Kidney (tissue), 14 donors: ENCODE measurements around the gene MANBA. TPM values are rescaled to one million over a fixed set of nuclear protein-coding genes. Genes with fewer than 3 reads are reported as not detected.

Experiments
- DNase-seq, 5 donors: peaks; one replicate each; pipeline ENCODE4 v3.0.0-alpha.2; 2013 to 2020
- FAIRE-seq: peaks from 2 replicates; lab custom pipeline; 2012; peaks lifted over from hg19 to GRCh38; lab: Jason Lieb, UNC
- H3K27ac ChIP-seq, 2 donors: one replicate each; pipeline ENCODE4 v1.7.0; 2013; ENCODE audit warnings: low read depth in 2 of 2, low read length in 2 of 2, inconsistent platforms in 1 of 2
- H3K27me3 ChIP-seq: one replicate; pipeline ENCODE4 v1.7.1; 2013; ENCODE audit warnings: low read length, inconsistent platforms; ENCODE audit not compliant: control insufficient read depth, insufficient read depth
- H3K36me3 ChIP-seq, 3 donors: one replicate each; pipeline versions ENCODE4 v1.7.0 to v1.7.1; 2013; ENCODE audit warnings: low read length in 3 of 3, control low read depth in 1 of 3, inconsistent platforms in 1 of 3; ENCODE audit not compliant: insufficient read depth in 3 of 3, control insufficient read depth in 2 of 3
- H3K4me1 ChIP-seq, 3 donors: one replicate each; pipeline versions ENCODE4 v1.7.0 to v1.7.1; 2013; ENCODE audit warnings: low read length in 3 of 3, inconsistent platforms in 1 of 3, low read depth in 1 of 3; ENCODE audit not compliant: control insufficient read depth in 2 of 3, insufficient read depth in 2 of 3
- H3K4me3 ChIP-seq, 3 donors: one replicate each; pipeline versions ENCODE4 v1.7.0 to v1.8.1; 2013; ENCODE audit warnings: low read length in 3 of 3, control low read depth in 1 of 3, inconsistent platforms in 1 of 3
- H3K9ac ChIP-seq, 3 donors: one replicate each; pipeline versions ENCODE4 v1.7.0 to v1.7.1; 2013; ENCODE audit warnings: low read length in 3 of 3, control low read depth in 1 of 3, inconsistent platforms in 1 of 3
- H3K9me3 ChIP-seq, 3 donors: one replicate each; pipeline versions ENCODE4 v1.7.0 to v1.7.1; 2013; ENCODE audit warnings: low read length in 3 of 3, control low read depth in 1 of 3, inconsistent platforms in 1 of 3; ENCODE audit not compliant: control insufficient read depth in 2 of 3, insufficient read depth in 1 of 3
- intact Hi-C: fragments of 100-400 bp; cut with DNase I; formaldehyde crosslinking; loops from one replicate; pipeline ENCODE4 v1.11.1; 2022
- polyA plus RNA-seq: library from polyadenylated mRNA; stranded (reverse); fragments of 350-450 nt; fragmentation: Illumina TruSeq; extraction: RNeasy Lipid Tissue Mini Kit (QIAGEN cat#74804); gene quantifications from one replicate; pipeline ENCODE4 v1.2.3, GENCODE V29; 2014; ENCODE audit warnings: low read depth, low replicate concordance; ENCODE audit not compliant: insufficient read depth
- total RNA-seq: library from RNA; stranded (reverse); fragmentation: NEBNext Ultra II Directional; extraction: Animal tissue kit (Norgen Biotek cat#: 25700); gene quantifications from one replicate; pipeline ENCODE4 v1.2.1, GENCODE V29; 2021
- TF ChIP-seq, protein P1 (sequence below): IDR thresholded peaks from 3 replicates; pipeline ENCODE4 v1.5.1; 2012; ENCODE audit warnings: mild to moderate bottlenecking, moderate library complexity, borderline replicate concordance; ENCODE audit not compliant: insufficient read depth; ENCODE audit errors: extremely low read depth
- donor health status: control.
- donor health status: control.
- donor health status: control.
- donor health status: control.
- donor health status: control.
- donor health status: DM: yes; HTN: yes; CAD: no.
- donor health status: Normal renal cell carcinoma (clear cell type).

Gene MANBA
- total and polyA plus RNA-seq, 2 donors from 2014 or later = 19.0 to 28.0 TPM

GRCh38 chr4:102736636-102737549 is 23.9 kb downstream of the MANBA start:
- no peak overlapping the region for H3K4me3 ChIP-seq
- TF ChIP-seq, protein P1, sequence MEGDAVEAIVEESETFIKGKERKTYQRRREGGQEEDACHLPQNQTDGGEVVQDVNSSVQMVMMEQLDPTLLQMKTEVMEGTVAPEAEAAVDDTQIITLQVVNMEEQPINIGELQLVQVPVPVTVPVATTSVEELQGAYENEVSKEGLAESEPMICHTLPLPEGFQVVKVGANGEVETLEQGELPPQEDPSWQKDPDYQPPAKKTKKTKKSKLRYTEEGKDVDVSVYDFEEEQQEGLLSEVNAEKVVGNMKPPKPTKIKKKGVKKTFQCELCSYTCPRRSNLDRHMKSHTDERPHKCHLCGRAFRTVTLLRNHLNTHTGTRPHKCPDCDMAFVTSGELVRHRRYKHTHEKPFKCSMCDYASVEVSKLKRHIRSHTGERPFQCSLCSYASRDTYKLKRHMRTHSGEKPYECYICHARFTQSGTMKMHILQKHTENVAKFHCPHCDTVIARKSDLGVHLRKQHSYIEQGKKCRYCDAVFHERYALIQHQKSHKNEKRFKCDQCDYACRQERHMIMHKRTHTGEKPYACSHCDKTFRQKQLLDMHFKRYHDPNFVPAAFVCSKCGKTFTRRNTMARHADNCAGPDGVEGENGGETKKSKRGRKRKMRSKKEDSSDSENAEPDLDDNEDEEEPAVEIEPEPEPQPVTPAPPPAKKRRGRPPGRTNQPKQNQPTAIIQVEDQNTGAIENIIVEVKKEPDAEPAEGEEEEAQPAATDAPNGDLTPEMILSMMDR = no peak
- no peaks in the 10 kb centered on the region for H3K4me1 ChIP-seq
- H3K9ac ChIP-seq = no peak overlapping the region
- no peaks in the 10 kb centered on the region for H3K27me3 ChIP-seq
- no peak for DNase-seq
- no peaks in the 10 kb centered on the region for H3K9me3 ChIP-seq
- H3K36me3 ChIP-seq = no peaks in the 10 kb centered on the region
- no peak for FAIRE-seq
- H3K27ac ChIP-seq = no peak overlapping the region
- intact Hi-C loops = no loop called here

DNA sequence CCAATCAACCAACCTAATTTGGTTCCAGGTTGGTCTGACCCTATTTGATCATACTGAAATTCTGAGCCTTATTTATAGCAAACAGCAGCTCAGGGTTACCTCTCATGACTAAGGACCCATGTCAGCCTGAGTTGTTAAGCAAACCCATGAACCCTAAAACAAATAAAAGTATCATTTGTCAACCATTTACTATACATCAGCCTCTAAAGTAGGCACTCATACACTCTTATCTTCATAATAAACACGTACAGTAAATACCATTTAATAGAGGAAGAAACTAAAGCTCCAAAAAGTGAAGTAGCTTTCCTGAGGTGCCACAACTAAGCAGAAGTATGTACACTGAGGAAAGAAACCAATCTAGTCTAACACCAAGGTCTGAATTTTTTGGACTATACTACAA is 25.2 kb downstream of the MANBA start:
- Histone ChIP-seq H3K27me3 (no peaks in the 10 kb centered on the region), H3K36me3 (no peaks in the 10 kb centered on the region), H3K9ac (no peak overlapping the region), H3K4me1 (no peaks in the 10 kb centered on the region), H3K27ac (no peak overlapping the region), H3K9me3 (no peaks in the 10 kb centered on the region), H3K4me3 (no peak overlapping the region)
- no peak for FAIRE-seq
- TF ChIP-seq, protein P1 = no peak
- DNase-seq = no peak
- intact Hi-C loops = no loop called here

DNA sequence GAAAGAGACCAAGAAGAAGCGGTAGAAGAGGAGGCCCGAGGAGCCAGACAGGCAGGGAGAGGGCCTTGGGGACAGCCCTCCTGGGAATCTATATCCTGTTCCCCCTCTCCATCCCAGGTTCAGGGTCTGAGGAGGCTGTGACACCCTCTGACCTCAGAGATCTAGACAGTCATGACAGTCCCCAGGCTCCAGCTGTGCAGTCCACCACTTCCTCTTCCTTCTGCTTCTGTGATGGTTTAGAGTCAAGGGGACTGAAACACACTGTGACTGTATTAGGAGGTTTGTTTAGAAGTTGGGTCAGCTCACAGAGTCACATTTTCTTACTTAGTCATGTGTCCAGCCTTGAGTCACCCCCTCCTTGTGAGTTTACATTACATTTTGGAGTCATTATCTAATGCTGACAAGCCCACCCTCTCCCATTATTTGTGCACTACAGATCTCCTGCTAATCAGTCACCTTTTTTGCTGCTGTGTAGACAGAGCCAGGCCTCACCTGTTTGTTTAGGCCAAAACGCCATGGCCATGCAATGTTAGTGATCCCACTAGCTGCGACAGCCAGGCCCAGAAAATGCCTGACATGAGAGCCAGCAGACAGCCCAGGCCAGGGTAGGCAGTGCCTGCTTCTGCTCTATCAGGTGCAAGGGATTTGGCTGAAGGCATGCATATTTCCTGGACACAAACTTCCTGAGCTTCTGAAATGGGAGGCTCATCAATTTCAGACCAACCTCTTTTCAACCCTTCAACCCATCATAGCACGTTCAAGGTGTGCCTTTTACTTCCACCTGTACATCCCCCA is 26.0 kb downstream of the MANBA start:
- TF ChIP-seq, protein P1 = no peak
- Histone ChIP-seq H3K27ac (no peak overlapping the region), H3K4me1 (no peaks in the 10 kb centered on the region), H3K27me3 (no peaks in the 10 kb centered on the region), H3K9ac (no peak overlapping the region), H3K36me3 (no peaks in the 10 kb centered on the region), H3K9me3 (no peaks in the 10 kb centered on the region), H3K4me3 (no peak overlapping the region)
- no peak for DNase-seq
- intact Hi-C loops = no loop called here
- FAIRE-seq = no peak
